Mesendoderm (in vitro differentiated cells): ENCODE data around the gene PI4KA.
"Not testable (repeated sequence)": the region's sequence is repeated elsewhere in the genome, so short reads cannot be mapped to it uniquely, and the experiment has no call there.

Source experiments
- DNase-seq: peaks from one replicate; pipeline ENCODE4 v3.0.0; 2013
- H2AK5ac ChIP-seq: 2 replicates; pipeline ENCODE4 v1.6.1; 2013; ENCODE audit warnings: low read length, inconsistent platforms
- H2BK120ac ChIP-seq: 2 replicates; pipeline ENCODE4 v1.6.1; 2013; ENCODE audit warnings: low read depth, mild to moderate bottlenecking, low read length, moderate library complexity, mixed read lengths
- H2BK15ac ChIP-seq: replicated peaks from 2 replicates; pipeline ENCODE4 v1.6.1; 2013; ENCODE audit warnings: low read depth, mild to moderate bottlenecking, moderate library complexity
- H2BK5ac ChIP-seq: 2 replicates; pipeline ENCODE4 v1.6.1; 2013; ENCODE audit warnings: low read length, inconsistent platforms
- H3K18ac ChIP-seq: 2 replicates; pipeline ENCODE4 v1.6.1; 2013; ENCODE audit warnings: mild to moderate bottlenecking, low read length, mixed read lengths
- H3K23ac ChIP-seq: one replicate; pipeline ENCODE4 v1.6.1; 2013; ENCODE audit warnings: low read length
- H3K27ac ChIP-seq: 2 replicates; pipeline ENCODE4 v1.5.1; 2013; ENCODE audit warnings: low read depth, mild to moderate bottlenecking, inconsistent platforms, low read length, moderate library complexity
- H3K27me3 ChIP-seq: 2 replicates; pipeline ENCODE4 v1.6.1; 2013; ENCODE audit warnings: low read length, control low read depth, mild to moderate bottlenecking, inconsistent platforms; ENCODE audit not compliant: insufficient read depth, poor library complexity
- H3K36me3 ChIP-seq: 2 replicates; pipeline ENCODE4 v1.6.1; 2013; ENCODE audit warnings: low read length, inconsistent platforms; ENCODE audit not compliant: control insufficient read depth, insufficient read depth
- H3K4ac ChIP-seq: one replicate; pipeline ENCODE4 v1.6.1; 2013; ENCODE audit warnings: low read depth, mild to moderate bottlenecking, low read length, moderate library complexity
- H3K4me1 ChIP-seq: 2 replicates; pipeline ENCODE4 v1.6.1; 2013; ENCODE audit warnings: low read depth, low read length, inconsistent platforms; ENCODE audit not compliant: control insufficient read depth
- H3K4me2 ChIP-seq: 2 replicates; pipeline ENCODE4 v1.6.1; 2013; ENCODE audit warnings: low read length
- H3K4me3 ChIP-seq: 2 replicates; pipeline ENCODE4 v1.5.1; 2013; ENCODE audit warnings: mild to moderate bottlenecking, low read length
- H3K56ac ChIP-seq: one replicate; pipeline ENCODE4 v1.6.1; 2013; ENCODE audit warnings: low read length
- H3K79me1 ChIP-seq: 2 replicates; pipeline ENCODE4 v1.6.1; 2013; ENCODE audit warnings: low read length, inconsistent platforms
- H3K79me2 ChIP-seq: 2 replicates; pipeline ENCODE4 v1.6.1; 2013; ENCODE audit warnings: mild to moderate bottlenecking, low read length; ENCODE audit not compliant: control insufficient read depth, insufficient read depth
- H3K9ac ChIP-seq: 2 replicates; pipeline ENCODE4 v1.6.1; 2013; ENCODE audit warnings: low read length, inconsistent platforms
- H4K5ac ChIP-seq: one replicate; pipeline ENCODE4 v1.6.1; 2013; ENCODE audit warnings: low read length
- H4K8ac ChIP-seq: one replicate; pipeline ENCODE4 v1.6.1; 2013; ENCODE audit warnings: low read depth, mild to moderate bottlenecking, control low read depth, low read length, moderate library complexity
- WGBS: extraction: QIAGEN DNeasy Blood & Tissue Kit; methylation state at CpG from one replicate; pipeline ENCODE4 v1.1.7; 2013; ENCODE audit warnings: low lambda C conversion rate, missing lambda C conversion rate; ENCODE audit not compliant: insufficient coverage; ENCODE audit errors: extremely low coverage; 5-methylcytosine and 5-hydroxymethylcytosine counted together

PI4KA gene

GRCh38 chr22:20724676-20725454, 133.7 kb downstream of the PI4KA start:
- Histone ChIP-seq H3K27me3 (no peaks in the 10 kb centered on the region), H4K8ac (no peak overlapping the region), H3K9ac (no peak overlapping the region), H3K18ac (no peak overlapping the region), H3K23ac (no peak overlapping the region), H2BK5ac (no peak overlapping the region), H2AK5ac (no peak overlapping the region), H3K4me2 (no peak overlapping the region), H3K4ac (no peak overlapping the region), H3K27ac (no peak overlapping the region), H3K36me3 (peaks cover 2% of the 10 kb centered on the region), H4K5ac (no peak overlapping the region), H3K4me1 (no peaks in the 10 kb centered on the region), H3K79me1 (no peaks in the 10 kb centered on the region), H3K56ac (no peak overlapping the region), H2BK120ac (no peak overlapping the region), H3K4me3 (no peak overlapping the region), H2BK15ac (no peak overlapping the region), H3K79me2 (no peaks in the 10 kb centered on the region)
- no CpG with 5 or more reads among the region's 9 CpGs for WGBS
- DNase-seq: no peak

DNA sequence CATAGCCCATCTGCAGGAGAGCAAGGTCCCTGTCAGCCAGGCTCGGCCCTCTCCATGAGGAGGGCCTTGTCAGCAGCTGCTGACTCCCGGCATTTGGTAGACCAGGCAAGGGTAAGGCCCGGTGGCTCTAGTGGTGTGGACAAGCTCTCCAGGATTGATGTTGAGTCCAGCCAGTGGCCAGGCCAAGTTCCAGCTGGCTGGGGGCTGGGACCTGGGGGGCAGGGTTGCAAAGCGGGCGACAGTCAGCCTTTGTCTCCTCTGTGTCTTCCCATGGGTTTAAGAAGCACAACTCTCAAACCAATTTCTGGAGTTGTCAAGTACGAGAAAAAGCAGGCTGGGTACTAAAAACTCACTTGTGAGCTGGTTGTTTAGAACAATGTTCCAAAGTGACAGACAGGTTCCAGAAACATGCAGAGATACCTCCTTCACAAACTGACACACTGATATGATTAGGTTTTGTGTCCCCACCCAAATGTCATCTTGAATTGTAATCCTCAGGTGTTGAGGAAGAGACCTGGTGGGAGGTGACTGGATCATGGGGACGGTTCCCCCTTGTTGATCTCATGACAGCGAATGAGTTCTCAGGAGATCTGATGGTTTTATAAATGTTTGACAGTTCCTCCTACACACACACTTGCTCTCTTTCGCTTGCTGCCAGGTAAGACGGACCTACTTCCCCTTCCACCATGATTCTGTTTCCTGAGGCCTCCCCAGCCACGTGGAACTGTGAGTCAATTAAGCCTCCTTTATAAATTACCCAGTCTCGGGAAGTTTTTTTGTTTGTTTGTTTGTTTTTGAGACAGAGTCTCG, 137.0 kb downstream of the PI4KA start:
- Histone ChIP-seq H3K79me1 (no peaks in the 10 kb centered on the region), H3K9ac (no peak overlapping the region), H3K4me2 (no peak overlapping the region), H4K5ac (no peak overlapping the region), H2AK5ac (no peak overlapping the region), H4K8ac (no peak overlapping the region), H3K23ac (no peak overlapping the region), H3K18ac (no peak overlapping the region), H2BK15ac (no peak overlapping the region), H3K36me3 (no peaks in the 10 kb centered on the region), H2BK120ac (no peak overlapping the region), H2BK5ac (no peak overlapping the region), H3K27me3 (no peaks in the 10 kb centered on the region), H3K4ac (no peak overlapping the region), H3K27ac (no peak overlapping the region), H3K4me3 (no peak overlapping the region), H3K4me1 (no peaks in the 10 kb centered on the region), H3K79me2 (no peaks in the 10 kb centered on the region), H3K56ac (no peak overlapping the region)
- DNase-seq: no peak
- WGBS: no CpG with 5 or more reads among the region's 13 CpGs

- Histone ChIP-seq H3K23ac (no peak overlapping the region), H2BK5ac (no peak overlapping the region), H3K4me1 (no peaks in the 10 kb centered on the region), H3K56ac (no peak overlapping the region), H3K79me2 (no peaks in the 10 kb centered on the region), H3K27me3 (no peaks in the 10 kb centered on the region), H3K4me2 (no peak overlapping the region), H3K4me3 (no peak overlapping the region), H4K5ac (no peak overlapping the region), H2BK15ac (no peak overlapping the region), H3K4ac (no peak overlapping the region), H4K8ac (no peak overlapping the region), H2BK120ac (no peak overlapping the region), H3K79me1 (no peaks in the 10 kb centered on the region), H2AK5ac (no peak overlapping the region), H3K9ac (no peak overlapping the region), H3K27ac (no peak overlapping the region), H3K18ac (no peak overlapping the region), H3K36me3 (no peaks in the 10 kb centered on the region)
- DNase-seq: no peak
- no CpG with 5 or more reads among the region's 13 CpGs for WGBS
Measured at GRCh38 chr22:20720692-20721408, 137.8 kb downstream of the PI4KA start.

DNA sequence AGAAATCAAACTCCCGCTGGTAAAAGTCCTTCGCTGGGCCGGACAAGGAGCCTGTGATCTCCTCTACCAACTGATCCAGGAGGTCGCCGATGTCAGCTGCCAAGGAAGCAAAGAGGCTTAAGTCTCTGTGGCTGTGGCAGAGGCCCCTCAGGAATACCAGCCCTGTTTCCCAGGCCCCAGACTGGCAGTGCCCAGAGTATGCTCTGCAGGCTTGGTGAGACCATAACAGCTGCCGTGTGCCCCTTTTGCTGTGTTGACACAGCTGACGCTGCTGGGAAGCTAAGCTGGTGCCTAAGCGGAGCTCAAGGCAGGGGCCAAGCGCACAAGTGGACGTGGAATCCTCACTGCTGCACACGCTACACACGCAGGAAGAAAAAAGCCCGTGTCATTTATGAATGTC, 139.9 kb downstream of the PI4KA start:
- H3K27ac ChIP-seq, H3K9ac ChIP-seq, H3K79me2 ChIP-seq, H3K4me1 ChIP-seq, H3K23ac ChIP-seq, H3K18ac ChIP-seq, H3K79me1 ChIP-seq, H2BK5ac ChIP-seq, H3K36me3 ChIP-seq, H3K27me3 ChIP-seq, H3K4me3 ChIP-seq, H2BK15ac ChIP-seq, H4K5ac ChIP-seq, DNase-seq, H3K4ac ChIP-seq, H2BK120ac ChIP-seq, H3K56ac ChIP-seq, H4K8ac ChIP-seq, H3K4me2 ChIP-seq, H2AK5ac ChIP-seq: not testable (repeated sequence)
- WGBS: no CpG with 5 or more reads among the region's 13 CpGs

- not testable (repeated sequence) for H3K36me3 ChIP-seq, H3K56ac ChIP-seq, DNase-seq, H3K4me1 ChIP-seq, H2BK15ac ChIP-seq, H3K4me3 ChIP-seq, H4K5ac ChIP-seq, H3K79me1 ChIP-seq, H3K27me3 ChIP-seq, H4K8ac ChIP-seq, H2AK5ac ChIP-seq, H3K18ac ChIP-seq, H2BK5ac ChIP-seq, H3K79me2 ChIP-seq, H3K4ac ChIP-seq, H3K23ac ChIP-seq, H3K4me2 ChIP-seq, H2BK120ac ChIP-seq, H3K9ac ChIP-seq, H3K27ac ChIP-seq
- no CpG with 5 or more reads among the region's 7 CpGs for WGBS
Measured at GRCh38 chr22:20717981-20718380, 140.6 kb downstream of the PI4KA start.
